ENCODE measurements around the gene MDH1.
A peak's percentile ranks its signal among the peaks of the same experiment; 100 is the strongest.
"Not testable (repeated sequence)": the region's sequence is repeated elsewhere in the genome, so short reads cannot be mapped to it uniquely, and the experiment has no call there.

MDH1 gene

GRCh38 chr2:63589148-63589958, 590 bp downstream of the MDH1 start:
- DNase-seq, result peak; percentile 68

DNA sequence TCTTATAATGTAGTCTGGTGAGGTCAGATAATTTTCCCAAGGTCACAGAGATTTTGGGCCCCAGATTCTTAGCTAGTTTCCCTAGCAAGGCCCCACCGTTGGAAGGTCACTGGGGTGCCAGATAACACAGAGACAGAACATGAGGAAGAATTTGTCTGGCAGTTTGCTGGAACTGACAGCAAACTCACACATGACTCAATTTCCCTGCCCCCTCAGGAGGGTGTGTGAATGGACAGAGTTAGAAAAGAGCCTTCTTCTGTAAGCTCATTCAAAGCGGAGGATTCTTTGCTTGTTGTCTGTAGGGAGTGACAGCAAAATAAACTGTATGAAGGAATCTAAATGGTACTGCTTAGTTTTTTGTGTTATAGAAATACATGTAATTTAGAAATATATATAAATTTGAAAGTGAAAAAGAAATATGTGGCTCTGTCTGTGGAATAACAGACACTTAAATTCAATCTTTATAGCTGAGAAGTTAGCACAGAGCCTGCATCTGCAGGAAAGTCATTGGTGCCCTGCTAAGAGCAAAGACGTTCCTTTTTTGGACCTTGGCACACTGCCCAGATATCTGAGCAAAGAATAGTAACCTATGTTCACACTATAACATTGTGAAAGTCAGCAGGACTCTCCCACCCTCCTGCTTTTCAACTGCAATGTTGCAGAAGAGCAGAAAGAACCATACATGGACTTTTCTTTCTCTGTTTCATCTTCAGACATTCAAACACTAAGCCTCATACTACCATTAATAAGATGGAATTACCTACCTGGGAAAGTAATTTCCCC, 2.1 kb downstream of the MDH1 start:
- no peak for DNase-seq

GRCh38 chr2:63591566-63592175, 2.9 kb downstream of the MDH1 start:
- peak; percentile 69 for DNase-seq

DNA sequence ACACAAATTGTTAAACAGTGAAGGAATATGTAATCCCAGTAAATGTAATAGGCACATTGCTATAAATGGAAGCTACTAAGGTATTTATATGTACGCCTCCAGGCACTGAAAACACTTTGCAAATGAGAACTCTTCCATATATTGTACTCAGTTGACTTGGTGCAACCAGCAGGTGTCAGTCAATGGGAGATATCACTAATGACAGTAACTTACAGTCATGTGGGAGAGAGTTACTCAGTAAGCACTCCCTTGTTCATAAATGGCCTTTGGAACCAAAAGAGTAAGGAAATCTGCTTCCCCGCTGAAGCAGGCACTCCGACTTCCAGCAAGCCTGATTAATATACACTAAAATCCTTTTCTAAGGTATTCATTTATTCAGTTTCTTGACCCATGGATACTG, 5.9 kb downstream of the MDH1 start:
- DNase-seq, result no peak

DNA sequence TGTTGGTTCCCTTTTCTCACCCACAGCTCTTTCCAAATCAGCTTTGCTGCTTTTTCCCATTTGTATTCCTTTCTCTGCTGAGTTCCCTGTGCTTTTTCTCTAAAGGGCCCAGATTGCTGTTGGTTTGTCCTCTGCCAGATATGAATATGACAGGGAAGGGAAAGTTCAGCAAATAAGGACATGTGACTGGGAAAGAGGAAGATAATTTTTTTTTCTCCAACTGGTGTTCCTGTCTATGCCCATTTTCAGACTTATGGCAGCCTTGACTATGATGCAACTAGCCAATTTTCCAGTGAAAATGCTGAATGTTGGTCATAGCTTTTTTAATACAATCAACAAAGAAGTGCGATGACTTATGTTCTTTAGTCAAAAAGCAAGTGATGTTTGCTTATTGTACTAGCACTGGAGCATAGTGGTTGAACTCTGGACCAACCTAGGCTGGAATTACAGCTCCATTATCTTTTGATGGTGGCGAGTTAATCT, 7.7 kb downstream of the MDH1 start:
- DNase-seq, result no peak

- no peak for DNase-seq
These were observed 10.2 kb downstream of the MDH1 start for GRCh38 chr2:63598981-63599380.

- DNase-seq, result no peak
These were observed 12.2 kb downstream of the MDH1 start for GRCh38 chr2:63600881-63601460.

DNA sequence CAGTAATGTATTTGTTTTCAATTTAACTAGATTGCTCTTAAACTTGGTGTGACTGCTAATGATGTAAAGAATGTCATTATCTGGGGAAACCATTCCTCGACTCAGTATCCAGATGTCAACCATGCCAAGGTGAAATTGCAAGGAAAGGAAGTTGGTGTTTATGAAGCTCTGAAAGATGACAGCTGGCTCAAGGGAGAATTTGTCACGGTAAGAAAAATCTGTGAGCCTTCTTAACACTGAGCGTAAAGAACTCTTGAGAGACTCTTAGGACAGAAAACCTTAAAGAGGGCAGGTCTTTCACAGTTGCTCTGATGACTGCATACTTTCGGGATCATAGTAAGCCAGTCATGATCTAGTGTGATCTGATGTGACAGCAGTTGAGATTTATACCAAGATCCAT, 15.9 kb downstream of the MDH1 start:
- DNase-seq, result no peak

GRCh38 chr2:63608865-63609264, 20.1 kb downstream of the MDH1 start:
- not testable (repeated sequence) for DNase-seq

DNA sequence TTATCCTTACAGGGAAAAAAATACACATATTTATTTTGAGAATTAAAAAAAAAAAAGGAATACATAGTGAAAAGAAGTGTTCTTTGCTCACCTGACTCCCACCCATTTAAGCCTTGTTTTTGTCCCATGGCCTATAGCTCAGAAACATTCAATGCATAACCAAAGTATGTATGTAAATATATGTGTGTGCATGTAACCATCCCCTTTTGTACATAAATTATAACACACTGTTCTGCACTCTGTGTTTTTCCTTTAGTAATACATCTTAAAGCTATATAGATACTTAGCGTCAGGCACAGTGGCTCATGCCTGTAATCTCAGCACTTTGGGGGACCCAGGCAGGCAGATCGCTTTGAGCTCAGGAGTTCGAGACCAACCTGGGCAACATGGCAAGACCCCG, 21.8 kb downstream of the MDH1 start:
- DNase-seq, result no peak

DNA sequence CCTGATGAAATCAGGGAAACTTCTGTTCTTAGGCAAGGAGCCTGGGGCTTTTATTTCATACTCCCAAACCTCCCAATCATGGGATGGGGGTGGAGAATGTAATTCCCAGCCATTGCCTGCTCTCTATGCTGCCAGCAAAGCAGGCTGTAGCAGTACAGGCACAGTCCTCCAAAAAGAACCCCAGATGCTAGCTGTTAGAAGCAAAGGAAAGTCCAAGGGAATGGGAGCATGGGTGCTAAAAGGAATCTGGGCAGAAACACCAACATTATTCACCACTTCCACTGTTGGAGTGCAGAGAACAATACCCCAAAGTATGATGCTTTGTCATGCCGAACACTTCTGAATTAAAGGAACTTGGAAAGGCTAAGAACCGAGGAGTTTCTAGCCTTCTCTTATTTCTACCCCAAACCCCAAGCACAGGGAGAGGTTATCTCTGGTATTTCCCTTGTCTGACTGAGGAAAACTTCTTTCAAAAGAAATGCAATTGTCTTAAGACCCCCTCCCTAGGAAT, 24.7 kb downstream of the MDH1 start:
- no peak for DNase-seq

DNA sequence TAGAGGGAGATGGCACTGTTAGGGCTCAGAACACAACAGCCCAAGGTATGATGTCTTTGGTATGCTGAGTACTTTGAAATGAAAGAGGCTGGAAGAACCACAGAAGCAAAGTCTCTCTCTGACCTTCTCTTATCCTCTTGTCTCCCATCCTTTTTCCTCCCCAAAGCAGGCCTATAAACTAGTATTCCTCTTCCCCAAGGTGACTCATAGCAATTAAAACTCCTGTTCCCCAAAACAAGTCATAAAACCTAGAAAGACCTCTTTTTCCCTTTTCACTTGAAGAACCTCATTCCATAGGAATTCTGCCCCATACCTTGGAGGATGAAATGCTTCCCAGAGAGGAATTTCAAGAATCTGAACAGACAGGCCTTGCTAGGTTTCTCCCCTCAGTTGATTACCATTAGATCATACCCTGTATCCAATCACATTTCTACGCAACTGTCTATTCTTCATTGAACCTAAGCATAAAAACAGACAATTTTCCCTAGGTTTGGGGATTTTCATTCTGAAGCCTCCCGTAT, 25.7 kb downstream of the MDH1 start:
- DNase-seq, result no peak

- DNase-seq, result no peak
These were observed 26.5 kb downstream of the MDH1 start for GRCh38 chr2:63614983-63615945.

DNA sequence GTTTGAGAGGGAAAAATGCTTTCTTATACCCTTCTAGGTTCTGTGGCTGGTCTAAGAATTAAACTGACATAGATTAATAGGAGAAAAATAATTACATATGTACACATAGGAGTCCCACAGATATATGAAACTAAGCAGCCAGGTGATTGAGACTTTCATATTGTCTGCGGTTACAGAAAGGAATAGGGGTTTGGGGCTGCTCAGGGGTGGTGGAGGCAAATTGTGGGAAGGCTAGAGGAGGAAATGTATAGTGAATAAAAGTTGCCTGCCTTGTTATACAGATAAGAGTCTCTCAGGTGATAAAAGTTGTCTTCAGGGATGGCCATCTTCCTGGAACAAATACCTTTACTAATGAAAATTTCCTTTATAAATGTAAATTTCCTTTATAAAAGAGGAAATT, 28.6 kb downstream of the MDH1 start:
- DNase-seq, result no peak

DNA sequence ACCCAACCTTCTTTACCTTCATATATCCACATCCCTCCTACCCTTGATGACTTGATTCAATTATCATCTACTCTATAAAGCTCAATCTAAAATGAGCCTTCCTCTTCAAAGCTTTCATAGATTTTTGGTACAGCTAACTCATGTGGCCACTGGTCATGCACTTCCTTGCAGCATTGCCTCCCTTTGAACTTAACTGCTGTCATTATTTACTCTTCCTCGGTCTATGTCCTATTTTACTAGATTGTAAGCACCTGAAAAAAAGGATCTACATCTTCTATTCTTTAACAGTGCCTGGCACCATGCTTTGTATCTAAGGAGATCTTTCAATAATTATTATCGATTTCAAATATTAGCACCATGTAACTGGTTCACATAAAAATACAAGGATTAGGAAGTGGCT, 30.6 kb downstream of the MDH1 start:
- no peak for DNase-seq

DNA sequence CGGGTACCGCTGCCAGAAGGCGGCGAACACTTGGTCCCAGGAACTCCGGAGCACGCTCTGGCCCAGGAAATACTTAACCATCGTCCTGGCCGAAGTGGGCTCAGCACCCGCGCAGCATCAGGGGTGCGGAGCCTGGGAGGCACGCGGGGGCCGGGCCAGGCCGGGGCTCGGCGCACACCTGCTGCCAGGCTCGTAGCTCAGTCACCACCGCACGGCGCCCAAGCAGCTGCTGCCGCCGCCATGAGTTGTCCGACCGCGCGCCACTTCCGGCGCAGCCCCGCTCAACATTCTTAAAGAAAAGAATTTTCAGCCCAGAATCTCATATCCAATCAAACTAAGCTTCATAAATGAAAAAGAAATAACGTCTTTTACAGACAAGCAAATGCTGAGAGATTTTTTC, 34.0 kb downstream of the MDH1 start:
- no peak for DNase-seq

DNA sequence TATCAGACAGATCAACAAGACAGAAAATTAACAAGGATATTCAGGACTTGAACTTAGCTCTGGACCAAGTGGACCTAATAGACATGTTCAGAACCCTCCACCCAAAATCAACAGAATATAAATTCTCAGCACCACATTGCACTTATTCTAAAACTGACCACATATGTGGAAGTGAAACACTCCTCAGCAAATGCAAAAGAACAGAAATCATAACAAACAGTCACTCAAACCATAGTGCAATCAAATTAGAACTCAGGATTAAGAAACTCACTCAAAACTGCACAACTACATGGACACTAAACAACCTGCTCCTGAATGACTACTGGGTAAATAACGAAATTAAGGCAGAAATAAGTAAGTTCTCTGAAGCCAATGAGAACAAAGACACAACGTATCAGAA, 35.0 kb downstream of the MDH1 start:
- DNase-seq, result not testable (repeated sequence)

DNA sequence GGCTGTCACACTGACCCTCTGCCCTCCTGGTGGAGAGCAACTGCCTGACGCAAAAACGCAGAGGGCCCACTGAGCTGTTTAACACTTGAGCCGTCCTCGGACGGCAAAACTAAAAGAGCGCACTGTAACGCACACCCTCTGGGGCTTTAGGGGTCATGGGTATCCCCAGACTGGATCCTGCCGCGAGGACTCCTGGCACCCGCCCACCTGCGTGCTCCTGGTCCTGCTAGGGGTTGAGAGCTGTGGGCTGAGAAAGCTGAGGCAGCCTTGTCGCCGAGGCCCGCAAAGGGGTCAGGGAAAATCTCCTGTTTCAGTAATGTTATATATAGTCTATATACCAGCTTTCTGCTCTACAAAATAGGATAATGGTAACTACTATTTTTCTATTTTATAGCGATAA, 39.1 kb downstream of the MDH1 start:
- DNase-seq, result no peak

DNA sequence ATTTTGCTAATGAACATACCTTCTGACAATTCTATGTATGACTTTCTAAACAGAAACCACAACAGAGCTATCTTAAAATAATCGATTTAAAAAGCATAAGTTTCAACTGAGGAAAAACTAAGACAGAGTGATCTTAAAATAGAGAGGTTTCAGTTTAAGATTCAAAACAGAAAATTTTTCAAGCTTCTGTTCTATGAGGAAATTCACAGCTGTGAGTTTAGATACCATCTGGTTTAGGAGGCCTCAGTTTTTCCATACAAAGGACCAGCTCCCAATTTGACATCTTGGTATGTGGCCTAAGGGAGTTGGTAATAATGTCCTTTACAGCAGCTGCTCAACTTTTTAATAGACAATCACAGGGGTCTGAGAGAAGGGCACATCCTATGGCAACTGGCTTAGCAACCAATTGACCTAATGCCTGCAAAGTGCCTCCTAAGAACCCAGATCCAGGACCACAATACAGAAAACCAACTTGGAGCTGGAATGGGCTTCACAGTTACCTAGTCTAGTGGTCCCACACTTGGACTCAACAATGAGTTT, 39.7 kb downstream of the MDH1 start:
- DNase-seq, result no peak

- DNase-seq, result no peak
These were observed 42.7 kb downstream of the MDH1 start for GRCh38 chr2:63631501-63631900.

GRCh38 chr2:63632382-63632781, 43.6 kb downstream of the MDH1 start:
- no peak for DNase-seq
